GM21786 (cell line): ENCODE results near the gene CAMK4.

Source experiments
- ATAC-seq: cut with Tn5 transposase; IDR thresholded peaks from one replicate; pipeline ENCODE4 v1.9.1; 2021; ENCODE audit not compliant: unreplicated experiment

Gene CAMK4

GRCh38 chr5:111223787-111224560 lies at the start of gene CAMK4:
TSS of gene CAMK4 (plus strand) at chr5:111224384. CDS start at chr5:111224484, 100 bp downstream.
- ATAC-seq = peak; percentile 59

- no peak for ATAC-seq
Observed at GRCh38 chr5:111183064-111183463, 41.1 kb upstream of the CAMK4 start.

GRCh38 chr5:111187079-111187478 lies 37.1 kb upstream of the CAMK4 start:
- no peak for ATAC-seq

- no peak for ATAC-seq
Observed at GRCh38 chr5:111194053-111194452, 30.1 kb upstream of the CAMK4 start.

- ATAC-seq = no peak
Observed at GRCh38 chr5:111194925-111195324, 29.3 kb upstream of the CAMK4 start.

GRCh38 chr5:111197523-111197922 lies 26.7 kb upstream of the CAMK4 start:
- no peak for ATAC-seq

- no peak for ATAC-seq
Observed at GRCh38 chr5:111198281-111198966, 25.8 kb upstream of the CAMK4 start.

GRCh38 chr5:111200828-111201227 lies 23.4 kb upstream of the CAMK4 start:
- no peak for ATAC-seq

- no peak for ATAC-seq
Observed at GRCh38 chr5:111201705-111202104, 22.5 kb upstream of the CAMK4 start.

GRCh38 chr5:111211341-111211740 lies 12.8 kb upstream of the CAMK4 start:
- peak; percentile 96 for ATAC-seq

GRCh38 chr5:111214052-111214742 lies 10.0 kb upstream of the CAMK4 start:
- ATAC-seq = no peak

GRCh38 chr5:111215971-111216370 lies 8.2 kb upstream of the CAMK4 start:
- no peak for ATAC-seq

GRCh38 chr5:111221139-111221538 lies 3.0 kb upstream of the CAMK4 start:
- no peak for ATAC-seq

- peak; percentile 3 for ATAC-seq
Observed at GRCh38 chr5:111223101-111223786, 940 bp upstream of the CAMK4 start.

- ATAC-seq = peak; percentile 26
Observed at GRCh38 chr5:111224561-111225345, 569 bp downstream of the CAMK4 start.

- peak; percentile 31 for ATAC-seq
Observed at GRCh38 chr5:111225926-111226325, 1.7 kb downstream of the CAMK4 start.

- no peak for ATAC-seq
Observed at GRCh38 chr5:111226556-111226955, 2.4 kb downstream of the CAMK4 start.

GRCh38 chr5:111227226-111227782 lies 3.1 kb downstream of the CAMK4 start:
- ATAC-seq = no peak

GRCh38 chr5:111227801-111228200 lies 3.6 kb downstream of the CAMK4 start:
- ATAC-seq = no peak
